ENCODE data around the gene FAM204A. TPM values are rescaled to one million over a fixed set of nuclear protein-coding genes. Genes with fewer than 3 reads are reported as not detected.

FAM204A gene
- total RNA-seq, 6 experiments from 2014 or later = 50.8 to 69.4 (median 60.6) TPM

DNA sequence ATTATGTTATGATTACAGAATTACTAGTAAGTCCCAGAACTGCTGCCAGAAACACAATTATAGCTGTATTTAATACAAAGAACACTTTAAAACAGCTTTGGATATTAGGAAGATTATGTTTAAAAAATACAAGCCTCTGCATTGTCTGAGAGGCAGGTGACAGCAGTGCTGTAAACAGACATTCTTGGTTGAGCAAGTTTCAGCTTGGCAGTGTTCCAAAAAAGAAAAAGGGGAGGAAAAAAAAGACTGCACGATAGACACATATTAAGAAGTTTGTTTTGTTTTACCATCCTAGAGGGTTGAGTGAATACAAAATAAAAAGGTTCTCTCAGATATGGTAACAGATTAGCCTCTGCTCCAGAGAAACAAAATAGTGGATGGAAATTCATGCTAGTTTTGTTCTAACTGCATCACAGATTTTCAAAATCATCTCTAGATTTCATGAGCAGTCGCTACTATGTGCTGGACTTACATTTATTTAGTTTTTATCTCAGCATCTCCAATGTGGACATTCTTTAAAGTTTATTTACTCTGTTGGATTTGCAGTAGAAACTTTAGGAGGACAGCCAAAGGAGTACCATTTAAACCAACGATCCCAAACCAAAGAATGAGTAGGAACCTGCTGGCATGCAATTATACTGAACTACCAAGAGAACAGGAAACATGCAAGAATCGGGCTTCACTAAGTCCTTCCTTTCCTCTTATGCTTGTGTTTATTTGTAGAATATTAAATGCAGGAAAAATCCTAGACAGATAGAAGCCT, 9.0 kb downstream of the FAM204A start:
- Mint-ChIP-seq H3K27me3 (ENCODE audit: insufficient read depth) (no peaks in the 10 kb centered on the region), H3K9me3 (no peaks in the 10 kb centered on the region), H3K4me3 (no peak overlapping the region), H3K4me1 (ENCODE audit: low read depth) (peaks cover 7% of the 10 kb centered on the region; the same call in 1 of the 2 replicates), H3K36me3 (ENCODE audit: low read depth) (peaks cover 28% of the 10 kb centered on the region), H3K27ac (no peak overlapping the region)
- no peak for DNase-seq
- TF ChIP-seq, protein P1, sequence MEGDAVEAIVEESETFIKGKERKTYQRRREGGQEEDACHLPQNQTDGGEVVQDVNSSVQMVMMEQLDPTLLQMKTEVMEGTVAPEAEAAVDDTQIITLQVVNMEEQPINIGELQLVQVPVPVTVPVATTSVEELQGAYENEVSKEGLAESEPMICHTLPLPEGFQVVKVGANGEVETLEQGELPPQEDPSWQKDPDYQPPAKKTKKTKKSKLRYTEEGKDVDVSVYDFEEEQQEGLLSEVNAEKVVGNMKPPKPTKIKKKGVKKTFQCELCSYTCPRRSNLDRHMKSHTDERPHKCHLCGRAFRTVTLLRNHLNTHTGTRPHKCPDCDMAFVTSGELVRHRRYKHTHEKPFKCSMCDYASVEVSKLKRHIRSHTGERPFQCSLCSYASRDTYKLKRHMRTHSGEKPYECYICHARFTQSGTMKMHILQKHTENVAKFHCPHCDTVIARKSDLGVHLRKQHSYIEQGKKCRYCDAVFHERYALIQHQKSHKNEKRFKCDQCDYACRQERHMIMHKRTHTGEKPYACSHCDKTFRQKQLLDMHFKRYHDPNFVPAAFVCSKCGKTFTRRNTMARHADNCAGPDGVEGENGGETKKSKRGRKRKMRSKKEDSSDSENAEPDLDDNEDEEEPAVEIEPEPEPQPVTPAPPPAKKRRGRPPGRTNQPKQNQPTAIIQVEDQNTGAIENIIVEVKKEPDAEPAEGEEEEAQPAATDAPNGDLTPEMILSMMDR (IDR thresholded peaks at IDR 0.05) = no peak

DNA sequence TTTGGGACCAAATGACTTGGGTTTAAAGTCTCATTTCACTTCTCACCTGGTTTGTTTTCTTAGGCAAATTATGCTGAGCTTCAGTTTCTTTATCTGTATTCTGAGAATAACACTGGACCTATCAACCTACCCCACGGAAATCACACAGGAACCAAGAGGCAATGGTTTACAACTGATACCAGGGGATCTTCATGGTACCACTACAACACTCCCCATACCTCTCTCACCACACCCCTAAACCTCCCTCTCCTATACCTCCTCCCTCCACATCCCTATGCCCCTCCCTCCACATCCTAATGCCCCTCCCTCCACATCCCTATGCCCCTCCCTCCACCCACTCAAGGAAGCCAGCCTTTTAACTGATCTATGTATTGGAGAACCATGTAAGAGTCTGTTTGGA, 9.9 kb downstream of the FAM204A start:
- DNase-seq = no peak
- no peaks in the 10 kb centered on the region for H3K9me3 Mint-ChIP-seq
- TF ChIP-seq, protein P1 (IDR thresholded peaks at IDR 0.05) = no peak
- no peak overlapping the region for H3K27ac Mint-ChIP-seq
- H3K4me3 Mint-ChIP-seq = no peak overlapping the region
- H3K27me3 Mint-ChIP-seq (ENCODE audit: insufficient read depth) = no peaks in the 10 kb centered on the region
- peaks cover 28% of the 10 kb centered on the region for H3K36me3 Mint-ChIP-seq (ENCODE audit: low read depth)
- peaks cover 7% of the 10 kb centered on the region; the same call in 1 of the 2 replicates for H3K4me1 Mint-ChIP-seq (ENCODE audit: low read depth)

DNA sequence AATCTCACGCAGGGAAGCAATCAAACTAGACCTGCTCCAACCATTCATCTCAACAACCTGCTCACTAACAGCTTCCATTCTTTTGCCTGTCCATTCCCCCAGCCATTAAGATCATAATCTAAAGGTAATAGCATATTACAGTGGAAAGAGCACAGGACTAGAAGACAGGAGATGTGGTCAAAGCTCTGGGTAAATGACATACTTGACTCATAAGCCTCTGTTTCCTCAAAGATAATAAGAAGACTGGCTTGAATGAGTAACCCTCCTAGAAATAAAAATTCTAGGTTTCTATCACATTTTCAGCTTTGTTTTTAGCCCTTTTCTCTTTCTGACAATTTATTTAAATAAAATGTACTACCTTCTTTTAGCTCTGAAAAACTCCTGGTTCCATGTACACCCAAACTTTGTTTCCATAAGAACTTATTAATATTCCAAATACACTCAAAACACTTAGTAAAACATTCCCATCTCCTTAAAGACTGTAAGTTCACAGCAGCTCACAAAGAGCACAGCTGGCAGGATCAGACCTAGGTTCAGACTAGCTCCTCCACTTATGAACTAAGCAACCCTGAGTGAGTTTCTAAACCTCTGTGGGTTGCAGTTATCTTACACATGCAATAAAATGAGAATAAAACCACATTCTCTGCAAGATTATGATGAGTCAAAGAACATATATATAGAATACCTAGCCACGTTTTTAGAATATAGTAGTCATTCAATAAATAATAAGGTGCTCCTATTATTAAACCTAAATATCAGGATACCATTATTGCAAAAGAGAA, 11.6 kb downstream of the FAM204A start:
- TF ChIP-seq, protein P1 (IDR thresholded peaks at IDR 0.05) = no peak
- no peak overlapping the region for H3K4me3 Mint-ChIP-seq
- H3K36me3 Mint-ChIP-seq (ENCODE audit: low read depth) = peaks cover 22% of the 10 kb centered on the region

DNA sequence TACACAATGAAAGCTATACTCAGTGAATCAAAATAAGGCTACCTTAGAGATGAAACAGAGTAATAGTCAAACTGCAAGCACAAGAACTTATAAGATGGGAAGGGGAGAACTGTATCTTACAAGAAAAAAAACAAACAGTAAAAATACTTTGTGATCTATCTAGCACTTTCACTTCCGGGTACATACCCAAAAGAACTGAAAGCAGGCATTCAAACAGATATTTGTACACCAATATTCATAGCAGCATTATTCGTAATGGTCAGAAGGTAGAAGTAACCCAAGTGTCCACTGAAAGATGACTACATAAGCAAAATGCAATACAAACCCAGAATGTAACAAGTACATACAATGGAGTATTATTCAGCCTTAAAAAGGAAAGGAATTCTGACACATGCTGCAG, 18.0 kb downstream of the FAM204A start:
- H3K27ac Mint-ChIP-seq = no peak overlapping the region
- TF ChIP-seq, protein P1 (IDR thresholded peaks at IDR 0.05) = no peak
- peaks cover 16% of the 10 kb centered on the region; the same call in 1 of the 2 replicates for H3K36me3 Mint-ChIP-seq (ENCODE audit: low read depth)
- H3K4me1 Mint-ChIP-seq (ENCODE audit: low read depth) = peaks cover 17% of the 10 kb centered on the region
- no peaks in the 10 kb centered on the region for H3K9me3 Mint-ChIP-seq
- no peak for DNase-seq
- H3K4me3 Mint-ChIP-seq = no peak overlapping the region
- no peaks in the 10 kb centered on the region for H3K27me3 Mint-ChIP-seq (ENCODE audit: insufficient read depth)

More for the DNA sequence above, 11.6 kb downstream of the FAM204A start:
- peaks cover 7% of the 10 kb centered on the region; the same call in 1 of the 2 replicates for H3K4me1 Mint-ChIP-seq (ENCODE audit: low read depth)
- no peak for DNase-seq
- H3K27me3 Mint-ChIP-seq (ENCODE audit: insufficient read depth) = no peaks in the 10 kb centered on the region
- no peaks in the 10 kb centered on the region for H3K9me3 Mint-ChIP-seq
- H3K27ac Mint-ChIP-seq = no peak overlapping the region

DNA sequence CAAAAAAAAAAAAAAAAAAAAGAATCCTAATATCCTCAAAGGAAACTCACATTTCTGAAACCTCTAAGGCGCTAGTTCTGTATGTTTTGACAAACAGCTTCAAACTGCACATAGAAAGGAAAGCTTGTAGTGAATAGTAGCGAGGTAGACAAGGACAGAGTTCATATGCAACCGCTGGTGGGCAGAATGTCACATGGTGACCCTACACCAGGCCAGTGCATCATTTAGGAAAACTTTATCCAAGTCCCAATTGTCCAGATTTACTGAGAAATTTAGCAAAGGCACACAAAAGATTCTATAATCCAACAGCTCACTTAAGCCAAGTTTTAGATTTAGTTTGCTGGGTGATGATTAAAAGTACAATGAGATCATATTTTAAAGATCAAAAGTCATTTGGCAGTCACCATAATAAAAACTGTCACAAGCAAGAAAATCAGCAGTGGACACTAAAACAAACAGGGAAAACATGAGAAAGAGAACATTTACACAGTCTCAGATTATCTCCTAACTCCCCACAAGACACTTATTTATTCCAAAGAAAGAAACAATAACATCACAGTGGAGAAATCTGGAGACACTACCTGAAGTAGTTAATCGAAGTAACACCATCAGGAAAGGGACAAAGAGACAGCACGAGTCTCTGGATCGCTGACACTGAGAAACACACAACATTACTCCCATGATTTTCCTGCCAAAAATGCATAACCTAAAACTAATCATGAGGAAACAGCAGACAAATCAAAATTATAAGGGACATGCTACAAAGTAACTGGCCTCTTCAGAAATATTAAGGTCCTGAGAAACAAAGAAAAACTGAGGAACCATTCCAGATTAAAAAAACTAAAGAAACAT, 20.2 kb downstream of the FAM204A start:
- Mint-ChIP-seq H3K4me1 (ENCODE audit: low read depth) (peaks cover 17% of the 10 kb centered on the region), H3K27me3 (ENCODE audit: insufficient read depth) (no peaks in the 10 kb centered on the region), H3K4me3 (no peak overlapping the region), H3K9me3 (no peaks in the 10 kb centered on the region), H3K27ac (peak overlapping the region; percentile 64), H3K36me3 (ENCODE audit: low read depth) (peaks cover 11% of the 10 kb centered on the region; the same call in 1 of the 2 replicates)
- TF ChIP-seq, protein P1 (IDR thresholded peaks at IDR 0.05) = no peak
- DNase-seq = no peak
